SU-DHL-6 (cell line): ENCODE results near the gene SNRPB2.

ENCODE experiments used
- CTCF ChIP-seq: fragments of 200-600 bp; sonication (generic); IDR thresholded peaks from one replicate; pipeline ENCODE4 v1.5.1; 2017; ENCODE audit warnings: antibody characterized with exemption, mild to moderate bottlenecking, low read length, moderate library complexity; ENCODE audit not compliant: insufficient read depth, poor library complexity, severe bottlenecking
- EZH2phosphoT487 ChIP-seq: fragments of 200-600 bp; sonication (generic), shearing (Covaris generic); conservative IDR thresholded peaks from 2 replicates; pipeline ENCODE4 v1.6.1; 2018; ENCODE audit warnings: mild to moderate bottlenecking, antibody characterized with exemption, low read length, moderate library complexity, mixed read lengths

DNA sequence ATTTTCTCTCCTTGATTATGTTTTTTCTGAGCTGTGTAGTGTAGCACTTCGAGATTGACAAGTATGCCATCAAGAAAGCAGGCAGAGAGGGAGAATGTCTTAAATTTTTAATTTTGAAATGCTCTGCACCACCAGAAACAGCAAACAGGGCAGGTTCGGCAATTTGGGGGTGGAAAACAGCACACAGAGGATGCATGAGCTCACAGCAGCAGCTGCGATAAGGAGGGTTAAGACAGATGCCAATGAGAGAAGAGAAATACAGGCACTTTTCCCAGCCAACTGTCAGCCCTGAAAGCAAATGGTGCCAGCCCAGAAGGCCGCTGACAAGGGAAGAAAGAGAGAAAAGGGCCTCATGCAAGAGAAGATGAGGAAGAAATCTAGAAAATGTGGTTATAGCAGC, 15.1 kb upstream of the SNRPB2 start:
- TF ChIP-seq CTCF: no peak
- TF ChIP-seq EZH2phosphoT487: no peak
